H1 (cell line): ENCODE results near the gene SF3B2.

Experiments
- BCL11A ChIP-seq, 2 experiments: IDR thresholded peaks; one replicate each; pipeline ENCODE4 v1.6.1; 2011; ENCODE audit warnings: low read depth in 2 of 2, low read length in 2 of 2, mild to moderate bottlenecking in 2 of 2
- EZH2 ChIP-seq: fragments of 200-600 bp; sonication (generic); IDR thresholded peaks from 2 replicates; pipeline ENCODE4 v1.7.1; 2012; ENCODE audit warnings: low read depth, mild to moderate bottlenecking, moderate library complexity, low read length, inconsistent platforms; ENCODE audit not compliant: severe bottlenecking
- JUN ChIP-seq: IDR thresholded peaks from 2 replicates; pipeline ENCODE4 v1.6.1; 2011; ENCODE audit warnings: low read depth, mild to moderate bottlenecking, improper control_type of control experiment, low read length
- NANOG ChIP-seq: IDR thresholded peaks from 2 replicates; pipeline ENCODE4 v1.6.1; 2011; ENCODE audit warnings: low read length, low read depth, mild to moderate bottlenecking, inconsistent platforms; ENCODE audit not compliant: insufficient read depth, poor library complexity, severe bottlenecking
- PHF8 ChIP-seq: fragments of 200-600 bp; sonication (generic); conservative IDR thresholded peaks from 2 replicates; pipeline ENCODE4 v1.7.1; 2012; ENCODE audit warnings: low read depth, mild to moderate bottlenecking, inconsistent platforms, low read length, moderate library complexity
- POLR2AphosphoS5 ChIP-seq: IDR thresholded peaks from 2 replicates; pipeline ENCODE4 v1.6.1; 2011; ENCODE audit warnings: low read depth, low read length
- RFX5 ChIP-seq: IDR thresholded peaks from 2 replicates; pipeline ENCODE4 v1.6.1; 2011; ENCODE audit warnings: low read depth, low read length, improper control_type of control experiment, borderline replicate concordance
- SP1 ChIP-seq: IDR thresholded peaks from 2 replicates; pipeline ENCODE4 v1.6.1; 2011; ENCODE audit warnings: low read depth, low read length
- SUZ12 ChIP-seq: fragments of 200-600 bp; sonication (generic); IDR thresholded peaks from 2 replicates; pipeline ENCODE4 v1.6.1; 2012; ENCODE audit warnings: mild to moderate bottlenecking, inconsistent platforms, low read length, moderate library complexity, mixed read lengths
- TAF1 ChIP-seq: IDR thresholded peaks from 2 replicates; pipeline ENCODE4 v1.6.1; 2011; ENCODE audit warnings: mild to moderate bottlenecking, low read depth, low read length
- TAF7 ChIP-seq: optimal IDR thresholded peaks from 2 replicates; pipeline ENCODE3; 2011; ENCODE audit warnings: low read depth, mild to moderate bottlenecking, inconsistent platforms, low read length, moderate library complexity, borderline replicate concordance
- TF ChIP-seq, protein P1 (sequence below), 3 experiments: IDR thresholded peaks; 1 replicate in 2 of 3; 2 replicates in 1 of 3; pipeline versions ENCODE4 v1.5.1 to v1.6.1; 2011; ENCODE audit warnings: low read length in 3 of 3, mild to moderate bottlenecking in 3 of 3, inconsistent platforms in 2 of 3, low read depth in 1 of 3, moderate library complexity in 1 of 3; ENCODE audit not compliant: insufficient read depth in 1 of 3; ENCODE audit errors: control extremely low read depth in 1 of 3

DNA sequence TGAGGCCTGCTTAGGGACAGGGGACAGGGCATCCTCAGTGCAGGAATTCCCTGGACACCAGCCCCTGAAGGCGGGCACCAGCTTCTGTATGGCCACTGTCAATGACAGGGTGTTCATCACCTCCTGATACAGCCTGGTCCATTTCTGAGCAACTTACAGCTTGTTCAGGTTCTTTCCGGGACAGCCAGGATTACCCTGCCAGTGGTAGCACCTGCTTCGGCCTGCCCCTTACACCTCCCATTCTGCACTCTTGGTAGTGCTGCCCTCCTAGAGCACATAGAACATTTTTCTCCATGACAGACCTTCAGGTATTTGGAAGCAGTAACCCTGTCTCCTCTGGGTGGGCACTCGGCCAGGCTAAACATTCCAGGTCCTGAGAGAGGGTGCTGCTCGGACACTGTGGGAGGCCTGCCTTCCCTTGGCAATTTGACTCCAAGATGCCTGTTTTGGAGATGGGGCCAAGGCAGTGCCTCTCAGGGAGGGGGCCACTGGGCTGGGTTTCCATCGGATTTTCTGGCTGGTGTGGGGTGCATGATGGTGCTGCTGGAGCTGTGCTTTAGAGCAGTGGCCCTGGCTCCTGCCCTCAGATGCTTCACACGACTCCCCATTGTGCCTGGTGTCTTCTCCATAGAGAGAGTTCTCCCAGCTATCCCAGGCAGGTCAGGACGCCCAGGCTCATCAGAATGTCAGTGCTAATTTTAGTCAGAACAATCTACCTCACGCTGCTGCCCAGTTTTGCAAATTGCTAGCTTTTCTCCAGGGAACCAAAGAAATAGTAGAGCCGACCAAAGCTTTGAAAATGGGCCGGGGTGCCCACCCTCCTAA, 4.4 kb upstream of the SF3B2 start:
- no peak for TF ChIP-seq TAF1
- no peak for TF ChIP-seq SP1
- TF ChIP-seq, protein P1, sequence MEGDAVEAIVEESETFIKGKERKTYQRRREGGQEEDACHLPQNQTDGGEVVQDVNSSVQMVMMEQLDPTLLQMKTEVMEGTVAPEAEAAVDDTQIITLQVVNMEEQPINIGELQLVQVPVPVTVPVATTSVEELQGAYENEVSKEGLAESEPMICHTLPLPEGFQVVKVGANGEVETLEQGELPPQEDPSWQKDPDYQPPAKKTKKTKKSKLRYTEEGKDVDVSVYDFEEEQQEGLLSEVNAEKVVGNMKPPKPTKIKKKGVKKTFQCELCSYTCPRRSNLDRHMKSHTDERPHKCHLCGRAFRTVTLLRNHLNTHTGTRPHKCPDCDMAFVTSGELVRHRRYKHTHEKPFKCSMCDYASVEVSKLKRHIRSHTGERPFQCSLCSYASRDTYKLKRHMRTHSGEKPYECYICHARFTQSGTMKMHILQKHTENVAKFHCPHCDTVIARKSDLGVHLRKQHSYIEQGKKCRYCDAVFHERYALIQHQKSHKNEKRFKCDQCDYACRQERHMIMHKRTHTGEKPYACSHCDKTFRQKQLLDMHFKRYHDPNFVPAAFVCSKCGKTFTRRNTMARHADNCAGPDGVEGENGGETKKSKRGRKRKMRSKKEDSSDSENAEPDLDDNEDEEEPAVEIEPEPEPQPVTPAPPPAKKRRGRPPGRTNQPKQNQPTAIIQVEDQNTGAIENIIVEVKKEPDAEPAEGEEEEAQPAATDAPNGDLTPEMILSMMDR (IDR thresholded peaks at IDR 0.05; ENCODE audit: control extremely low read depth in 1 of 3, insufficient read depth in 1 of 3, low read depth in 1 of 3, low read length in 3 of 3), result no peak
- TF ChIP-seq SUZ12, result no peak
- TF ChIP-seq POLR2AphosphoS5, result no peak
- no peak for TF ChIP-seq JUN
- TF ChIP-seq RFX5, result no peak
- no peak for TF ChIP-seq EZH2
- TF ChIP-seq BCL11A (IDR thresholded peaks at IDR 0.05; ENCODE audit: low read depth in 2 of 2, low read length in 2 of 2), result no peak
- TF ChIP-seq PHF8, result no peak
- TF ChIP-seq TAF7, result no peak
- TF ChIP-seq NANOG, result no peak
